ENCODE data around the gene SATB2.
A peak's percentile ranks its signal among the peaks of the same experiment; 100 is the strongest.

Gene SATB2

DNA sequence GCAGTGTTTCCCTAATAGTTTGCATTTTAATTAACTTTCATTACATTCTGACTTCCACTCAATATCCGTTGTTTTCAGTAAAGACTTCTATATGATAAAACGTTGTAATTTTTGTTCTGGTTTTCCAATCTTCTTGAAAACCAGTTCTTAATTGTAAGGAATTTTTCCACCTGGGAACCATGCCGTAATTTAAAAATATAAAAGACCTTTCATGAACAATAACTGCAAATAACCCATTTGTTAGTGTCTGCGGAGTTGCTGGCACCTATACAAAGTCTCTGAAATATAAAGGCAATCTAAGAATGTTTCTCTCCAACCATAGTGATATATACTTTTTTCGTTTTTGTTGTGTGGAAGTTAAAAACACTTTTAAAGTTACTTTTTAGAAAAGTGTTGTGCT, 7.7 kb upstream of the SATB2 start:
- no peaks in the 10 kb centered on the region for H3K36me3 ChIP-seq (ENCODE audit: control insufficient read depth, insufficient read depth, low read length)
- H3K27me3 ChIP-seq (ENCODE audit: control insufficient read depth, insufficient read depth, low read length), result peaks cover 69% of the 10 kb centered on the region
- peaks cover 9% of the 10 kb centered on the region for H3K4me1 ChIP-seq (ENCODE audit: control insufficient read depth, insufficient read depth, low read length)
- no peak overlapping the region for H3K4me3 ChIP-seq (ENCODE audit: low read length)
- no peak for DNase-seq (ENCODE audit: low read depth, low spot score)
- H3K27ac ChIP-seq (ENCODE audit: low read length), result no peak overlapping the region
- WGBS (ENCODE audit: insufficient coverage, insufficient read length), result no CpG with 5 or more reads among the region's 5 CpGs
- no peaks in the 10 kb centered on the region for H3K9me3 ChIP-seq (ENCODE audit: control insufficient read depth, insufficient read depth, low read length)

DNA sequence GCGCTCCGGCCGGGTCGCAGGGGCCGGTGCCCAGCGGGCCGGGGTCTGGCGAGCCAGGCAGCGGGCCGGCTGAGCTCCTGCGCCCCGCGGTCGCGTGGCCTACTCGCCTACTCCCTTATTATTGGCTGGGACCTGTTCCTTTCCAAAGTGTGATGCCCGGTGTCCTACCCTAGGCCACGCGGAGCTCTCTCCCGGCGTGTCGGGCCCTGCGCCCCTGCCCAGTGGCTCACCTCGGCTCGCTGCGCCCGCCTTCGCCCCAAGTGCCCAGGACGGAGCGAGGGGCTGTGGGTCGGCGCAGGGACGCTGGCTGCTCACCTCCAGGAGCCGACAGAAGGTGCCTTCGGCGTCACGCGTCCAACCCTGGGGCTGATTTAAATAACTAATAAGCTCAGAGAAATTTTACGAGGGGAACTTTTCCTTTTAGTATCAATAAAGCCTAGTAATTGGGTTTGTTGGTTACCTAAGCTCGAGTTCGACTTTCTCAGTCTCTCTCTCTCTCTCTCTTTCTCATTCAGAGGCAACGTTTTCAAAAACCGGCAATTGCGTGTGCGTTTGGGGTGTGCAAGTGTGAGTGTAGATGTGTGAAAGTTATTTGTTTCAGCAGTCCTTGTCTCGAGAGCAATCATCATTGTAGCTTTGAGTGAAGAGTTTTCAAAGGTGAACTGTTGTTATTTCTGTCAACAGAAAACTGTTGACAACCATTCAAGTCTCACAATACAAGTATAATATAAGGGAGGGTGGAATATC, 7.0 kb upstream of the SATB2 start:
- DNase-seq (ENCODE audit: low read depth, low spot score), result no peak
- peaks cover 63% of the 10 kb centered on the region for H3K27me3 ChIP-seq (ENCODE audit: control insufficient read depth, insufficient read depth, low read length)
- H3K27ac ChIP-seq (ENCODE audit: low read length), result no peak overlapping the region
- no peaks in the 10 kb centered on the region for H3K9me3 ChIP-seq (ENCODE audit: control insufficient read depth, insufficient read depth, low read length)
- H3K4me1 ChIP-seq (ENCODE audit: control insufficient read depth, insufficient read depth, low read length), result peaks cover 5% of the 10 kb centered on the region
- no peak overlapping the region; the same call in 1 of the 2 replicates for H3K4me3 ChIP-seq (ENCODE audit: low read length)
- WGBS (ENCODE audit: insufficient coverage, insufficient read length), result no CpG with 5 or more reads among the region's 46 CpGs
- no peaks in the 10 kb centered on the region for H3K36me3 ChIP-seq (ENCODE audit: control insufficient read depth, insufficient read depth, low read length)

- Histone ChIP-seq H3K36me3 (ENCODE audit: control insufficient read depth, insufficient read depth, low read length) (no peaks in the 10 kb centered on the region), H3K4me1 (ENCODE audit: control insufficient read depth, insufficient read depth, low read length) (peaks cover 5% of the 10 kb centered on the region), H3K27me3 (ENCODE audit: control insufficient read depth, insufficient read depth, low read length) (peaks cover 55% of the 10 kb centered on the region), H3K27ac (ENCODE audit: low read length) (no peak overlapping the region), H3K9me3 (ENCODE audit: control insufficient read depth, insufficient read depth, low read length) (no peaks in the 10 kb centered on the region), H3K4me3 (ENCODE audit: low read length) (peak overlapping the region; percentile 44; the same call in 1 of the 2 replicates)
- DNase-seq (ENCODE audit: low read depth, low spot score), result no peak
- no CpG with 5 or more reads among the region's 64 CpGs for WGBS (ENCODE audit: insufficient coverage, insufficient read length)
Observed at GRCh38 chr2:199463708-199464605, 6.2 kb upstream of the SATB2 start.

- Histone ChIP-seq H3K9me3 (ENCODE audit: control insufficient read depth, insufficient read depth, low read length) (no peaks in the 10 kb centered on the region), H3K4me3 (ENCODE audit: low read length) (peak overlapping the region; percentile 44; the same call in 1 of the 2 replicates), H3K27me3 (ENCODE audit: control insufficient read depth, insufficient read depth, low read length) (peaks cover 47% of the 10 kb centered on the region), H3K27ac (ENCODE audit: low read length) (no peak overlapping the region), H3K36me3 (ENCODE audit: control insufficient read depth, insufficient read depth, low read length) (no peaks in the 10 kb centered on the region), H3K4me1 (ENCODE audit: control insufficient read depth, insufficient read depth, low read length) (peaks cover 3% of the 10 kb centered on the region)
- no CpG with 5 or more reads among the region's 63 CpGs for WGBS (ENCODE audit: insufficient coverage, insufficient read length)
- DNase-seq (ENCODE audit: low read depth, low spot score), result no peak
Observed at GRCh38 chr2:199462956-199463692, 5.4 kb upstream of the SATB2 start.

GRCh38 chr2:199462347-199462955, 4.7 kb upstream of the SATB2 start:
- Histone ChIP-seq H3K27me3 (ENCODE audit: control insufficient read depth, insufficient read depth, low read length) (peaks cover 41% of the 10 kb centered on the region), H3K27ac (ENCODE audit: low read length) (no peak overlapping the region), H3K36me3 (ENCODE audit: control insufficient read depth, insufficient read depth, low read length) (no peaks in the 10 kb centered on the region), H3K4me3 (ENCODE audit: low read length) (peak overlapping the region; percentile 44; the same call in 1 of the 2 replicates), H3K4me1 (ENCODE audit: control insufficient read depth, insufficient read depth, low read length) (peaks cover 2% of the 10 kb centered on the region), H3K9me3 (ENCODE audit: control insufficient read depth, insufficient read depth, low read length) (no peaks in the 10 kb centered on the region)
- DNase-seq (ENCODE audit: low read depth, low spot score), result no peak
- WGBS (ENCODE audit: insufficient coverage, insufficient read length), result no CpG with 5 or more reads among the region's 46 CpGs

- WGBS (ENCODE audit: insufficient coverage, insufficient read length), result no CpG with 5 or more reads among the region's 35 CpGs
Observed at GRCh38 chr2:199461711-199462346, 4.1 kb upstream of the SATB2 start.

DNA sequence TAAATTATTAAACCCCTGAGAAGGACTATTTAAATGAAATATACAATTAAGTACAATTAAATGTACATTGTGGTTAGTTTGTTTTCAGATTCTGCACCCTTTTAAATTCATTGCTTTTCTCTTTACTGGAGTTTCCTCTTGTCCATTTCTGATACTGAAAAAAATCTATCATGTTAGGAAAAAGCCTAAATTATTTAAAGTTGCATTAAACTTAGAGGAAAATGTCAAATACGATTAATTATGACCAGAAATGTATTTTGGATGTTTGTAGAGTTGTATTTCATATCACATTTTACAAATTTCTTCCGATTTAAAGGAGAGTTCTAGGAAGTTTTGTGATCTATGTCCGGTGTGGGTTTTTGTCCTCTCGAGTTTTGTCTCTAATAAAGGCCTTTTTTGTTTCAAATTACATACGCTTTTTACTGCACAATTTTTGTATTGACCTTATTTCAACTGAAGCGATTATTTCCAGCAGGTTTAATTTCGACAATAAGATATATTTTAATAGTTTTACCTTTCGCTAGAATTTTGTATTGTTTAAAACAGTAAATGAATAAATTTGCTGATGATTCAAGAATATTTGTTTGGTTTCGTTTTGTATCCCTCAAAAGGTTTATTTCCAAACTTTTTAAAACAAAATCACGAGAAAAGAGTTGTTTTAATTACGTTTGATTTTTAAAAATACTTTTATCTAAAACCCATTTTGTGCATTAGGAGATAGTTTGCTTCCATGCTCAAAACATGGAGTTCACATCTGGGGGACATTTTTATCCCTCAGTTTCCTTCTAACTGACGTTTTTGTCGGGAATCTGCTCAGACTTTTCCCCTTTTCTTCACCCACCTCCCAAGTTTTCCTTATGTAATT, 3.3 kb upstream of the SATB2 start:
- no CpG with 5 or more reads among the region's 13 CpGs for WGBS (ENCODE audit: insufficient coverage, insufficient read length)
- Histone ChIP-seq H3K4me1 (ENCODE audit: control insufficient read depth, insufficient read depth, low read length) (no peaks in the 10 kb centered on the region; the same call in none of the 2 replicates), H3K36me3 (ENCODE audit: control insufficient read depth, insufficient read depth, low read length) (no peaks in the 10 kb centered on the region), H3K4me3 (ENCODE audit: low read length) (no peak overlapping the region), H3K9me3 (ENCODE audit: control insufficient read depth, insufficient read depth, low read length) (no peaks in the 10 kb centered on the region), H3K27me3 (ENCODE audit: control insufficient read depth, insufficient read depth, low read length) (peaks cover 36% of the 10 kb centered on the region), H3K27ac (ENCODE audit: low read length) (no peak overlapping the region)
- no peak for DNase-seq (ENCODE audit: low read depth, low spot score)

More at GRCh38 chr2:199461711-199462346, 4.1 kb upstream of the SATB2 start:
- Histone ChIP-seq H3K27ac (ENCODE audit: low read length) (no peak overlapping the region), H3K4me1 (ENCODE audit: control insufficient read depth, insufficient read depth, low read length) (peaks cover 2% of the 10 kb centered on the region), H3K4me3 (ENCODE audit: low read length) (peak overlapping the region; percentile 44; the same call in 1 of the 2 replicates), H3K9me3 (ENCODE audit: control insufficient read depth, insufficient read depth, low read length) (no peaks in the 10 kb centered on the region), H3K27me3 (ENCODE audit: control insufficient read depth, insufficient read depth, low read length) (peaks cover 38% of the 10 kb centered on the region), H3K36me3 (ENCODE audit: control insufficient read depth, insufficient read depth, low read length) (no peaks in the 10 kb centered on the region)
- DNase-seq (ENCODE audit: low read depth, low spot score), result no peak

GRCh38 chr2:199460101-199460671, 2.4 kb upstream of the SATB2 start:
- Histone ChIP-seq H3K36me3 (ENCODE audit: control insufficient read depth, insufficient read depth, low read length) (no peaks in the 10 kb centered on the region), H3K4me3 (ENCODE audit: low read length) (peak overlapping the region; percentile 59; the same call in 1 of the 2 replicates), H3K27ac (ENCODE audit: low read length) (no peak overlapping the region), H3K27me3 (ENCODE audit: control insufficient read depth, insufficient read depth, low read length) (peaks cover 32% of the 10 kb centered on the region), H3K9me3 (ENCODE audit: control insufficient read depth, insufficient read depth, low read length) (no peaks in the 10 kb centered on the region), H3K4me1 (ENCODE audit: control insufficient read depth, insufficient read depth, low read length) (no peaks in the 10 kb centered on the region; the same call in 1 of the 2 replicates)
- WGBS (ENCODE audit: insufficient coverage, insufficient read length), result no CpG with 5 or more reads among the region's 14 CpGs
- no peak for DNase-seq (ENCODE audit: low read depth, low spot score)
